Left ventricle myocardium inferior (tissue), 1 donor: ENCODE data around the gene RCAN2. TPM values are rescaled to one million over a fixed set of nuclear protein-coding genes. Genes with fewer than 3 reads are reported as not detected.

Experiments
- DNase-seq: peaks from one replicate; pipeline ENCODE4 v3.0.0-alpha.2; 2020
- H3K27ac ChIP-seq: fragments of 200-600 bp; replicated peaks from 2 replicates; pipeline ENCODE4 v1.8.0; 2021
- H3K27me3 ChIP-seq: fragments of 200-600 bp; 2 replicates; pipeline ENCODE4 v1.8.0; 2021; ENCODE audit warnings: low read depth
- H3K36me3 ChIP-seq: fragments of 200-600 bp; 2 replicates; pipeline ENCODE4 v1.8.0; 2021
- H3K4me1 ChIP-seq: fragments of 200-600 bp; 2 replicates; pipeline ENCODE4 v1.8.0; 2021
- H3K4me3 ChIP-seq: fragments of 200-600 bp; 2 replicates; pipeline ENCODE4 v1.8.0; 2021; ENCODE audit warnings: mild to moderate bottlenecking, moderate library complexity
- H3K9me3 ChIP-seq: fragments of 200-600 bp; replicated peaks from 2 replicates; pipeline ENCODE4 v1.8.0; 2021
- intact Hi-C: fragments of 100-400 bp; cut with micrococcal nuclease; formaldehyde crosslinking; loops from one replicate; pipeline ENCODE4 v1.11.0; 2022
- total RNA-seq: library from RNA; stranded (reverse); fragmentation: NEBNext Ultra II Directional; extraction: Animal tissue kit (Norgen Biotek cat#: 25700); gene quantifications from one replicate; pipeline ENCODE4 v1.2.1, GENCODE V29; 2021
- TF ChIP-seq, protein P1 (sequence below): fragments of 200-600 bp; IDR thresholded peaks from 2 replicates; pipeline ENCODE4 v1.8.0; 2021; ENCODE audit warnings: antibody characterized with exemption, mild to moderate bottlenecking, borderline replicate concordance
- donor health status: DM: no; HTN: yes; CAD: no; lungs with severe emphysema.

Gene RCAN2
- total RNA-seq, 1 donor from 2014 or later, result 312 TPM

GRCh38 chr6:46246727-46247126 lies 244.5 kb downstream of the RCAN2 start:
- Histone ChIP-seq H3K4me1 (peaks cover 74% of the 10 kb centered on the region), H3K27me3 (no peaks in the 10 kb centered on the region), H3K36me3 (no peaks in the 10 kb centered on the region), H3K9me3 (no peaks in the 10 kb centered on the region), H3K27ac (peak overlapping the region; percentile 85), H3K4me3 (no peak overlapping the region)
- DNase-seq, result no peak
- intact Hi-C loops, result no loop called here
- TF ChIP-seq, protein P1, sequence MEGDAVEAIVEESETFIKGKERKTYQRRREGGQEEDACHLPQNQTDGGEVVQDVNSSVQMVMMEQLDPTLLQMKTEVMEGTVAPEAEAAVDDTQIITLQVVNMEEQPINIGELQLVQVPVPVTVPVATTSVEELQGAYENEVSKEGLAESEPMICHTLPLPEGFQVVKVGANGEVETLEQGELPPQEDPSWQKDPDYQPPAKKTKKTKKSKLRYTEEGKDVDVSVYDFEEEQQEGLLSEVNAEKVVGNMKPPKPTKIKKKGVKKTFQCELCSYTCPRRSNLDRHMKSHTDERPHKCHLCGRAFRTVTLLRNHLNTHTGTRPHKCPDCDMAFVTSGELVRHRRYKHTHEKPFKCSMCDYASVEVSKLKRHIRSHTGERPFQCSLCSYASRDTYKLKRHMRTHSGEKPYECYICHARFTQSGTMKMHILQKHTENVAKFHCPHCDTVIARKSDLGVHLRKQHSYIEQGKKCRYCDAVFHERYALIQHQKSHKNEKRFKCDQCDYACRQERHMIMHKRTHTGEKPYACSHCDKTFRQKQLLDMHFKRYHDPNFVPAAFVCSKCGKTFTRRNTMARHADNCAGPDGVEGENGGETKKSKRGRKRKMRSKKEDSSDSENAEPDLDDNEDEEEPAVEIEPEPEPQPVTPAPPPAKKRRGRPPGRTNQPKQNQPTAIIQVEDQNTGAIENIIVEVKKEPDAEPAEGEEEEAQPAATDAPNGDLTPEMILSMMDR, result no peak

DNA sequence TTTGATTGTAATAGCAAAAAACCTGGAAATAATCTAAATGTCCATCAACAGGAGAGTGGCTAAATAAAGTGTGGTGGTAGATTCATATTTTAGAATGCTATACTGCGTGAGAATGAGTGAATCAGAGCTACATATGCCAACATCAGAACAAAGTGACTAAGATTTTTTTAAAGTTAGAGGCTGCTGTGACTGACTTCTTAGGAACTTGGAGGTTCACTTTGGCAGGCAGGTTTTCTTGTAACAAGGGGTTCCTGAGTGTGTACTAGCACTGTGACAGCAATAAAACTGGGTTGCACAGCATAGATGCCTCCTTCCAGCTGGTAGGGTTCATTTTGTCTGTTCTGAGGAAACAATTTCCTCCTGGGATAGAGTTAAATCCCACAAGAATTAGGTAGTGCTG lies 245.2 kb downstream of the RCAN2 start:
- peak overlapping the region; percentile 85 for H3K27ac ChIP-seq
- TF ChIP-seq, protein P1, result no peak

DNA sequence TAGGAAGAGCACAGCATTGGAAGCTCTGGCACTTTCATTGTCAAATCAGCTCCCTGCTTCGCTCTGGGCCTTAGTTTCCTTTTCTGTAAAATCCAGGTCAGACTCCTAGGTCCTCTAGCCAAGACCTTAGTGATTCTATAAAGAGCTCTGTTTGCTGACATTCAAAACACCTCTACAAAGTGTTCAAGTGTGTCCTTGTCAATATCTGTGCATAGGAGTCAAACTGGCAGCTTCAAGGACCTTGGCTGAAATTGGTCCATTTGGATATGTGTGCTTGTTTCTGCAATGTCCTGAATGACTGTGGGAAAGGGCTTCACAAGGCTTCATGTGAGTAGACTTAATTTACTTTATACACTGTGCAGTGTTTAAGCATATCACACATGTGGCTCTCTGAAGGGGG lies 246.6 kb downstream of the RCAN2 start:
- Histone ChIP-seq H3K9me3 (no peaks in the 10 kb centered on the region), H3K4me1 (peaks cover 78% of the 10 kb centered on the region), H3K36me3 (no peaks in the 10 kb centered on the region), H3K4me3 (no peak overlapping the region), H3K27ac (peak overlapping the region; percentile 85), H3K27me3 (no peaks in the 10 kb centered on the region)
- intact Hi-C loops, result no loop called here
- no peak for DNase-seq
- TF ChIP-seq, protein P1, result no peak

More for the DNA sequence above, 245.2 kb downstream of the RCAN2 start:
- no peaks in the 10 kb centered on the region for H3K36me3 ChIP-seq
- H3K27me3 ChIP-seq, result no peaks in the 10 kb centered on the region
- no peak for DNase-seq
- no peak overlapping the region for H3K4me3 ChIP-seq
- no peaks in the 10 kb centered on the region for H3K9me3 ChIP-seq
- H3K4me1 ChIP-seq, result peaks cover 74% of the 10 kb centered on the region
- intact Hi-C loops, result no loop called here

GRCh38 chr6:46243754-46244153 lies 247.5 kb downstream of the RCAN2 start:
- Histone ChIP-seq H3K36me3 (no peaks in the 10 kb centered on the region), H3K4me3 (no peak overlapping the region), H3K9me3 (no peaks in the 10 kb centered on the region), H3K4me1 (peaks cover 87% of the 10 kb centered on the region), H3K27ac (peak overlapping the region; percentile 85), H3K27me3 (no peaks in the 10 kb centered on the region)
- TF ChIP-seq, protein P1, result no peak
- intact Hi-C loops, result no loop called here
- DNase-seq, result peak; percentile 18

DNA sequence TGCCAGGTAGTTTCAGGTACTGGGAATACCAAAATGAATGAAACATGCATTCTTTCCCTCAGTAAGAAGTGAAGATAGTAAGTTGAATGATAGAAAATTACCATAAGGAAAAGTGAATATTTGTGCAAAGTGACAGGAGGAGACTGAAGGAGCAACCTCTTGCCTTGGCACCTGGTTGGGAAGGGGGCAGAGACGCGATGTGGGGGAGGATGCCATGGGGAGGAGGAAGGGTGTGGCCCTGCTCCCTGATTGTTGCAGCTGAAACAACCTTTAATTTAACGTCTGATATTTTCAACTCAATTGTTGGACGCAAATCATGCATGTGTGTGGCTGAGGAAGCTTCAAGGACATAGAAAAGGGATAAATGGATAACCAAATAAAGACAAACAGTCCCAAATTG lies 248.3 kb downstream of the RCAN2 start:
- peak overlapping the region; percentile 85 for H3K27ac ChIP-seq
- peaks cover 95% of the 10 kb centered on the region for H3K4me1 ChIP-seq
- TF ChIP-seq, protein P1, result no peak
- no peaks in the 10 kb centered on the region for H3K36me3 ChIP-seq
- no peaks in the 10 kb centered on the region for H3K27me3 ChIP-seq
- DNase-seq, result no peak
- no peaks in the 10 kb centered on the region for H3K9me3 ChIP-seq
- intact Hi-C loops, result no loop called here
- H3K4me3 ChIP-seq, result no peak overlapping the region
